HG03571 (cell line): Measurements from ENCODE around the gene MYO5C.
"Not testable (repeated sequence)": the region's sequence is repeated elsewhere in the genome, so short reads cannot be mapped to it uniquely, and the experiment has no call there.

ENCODE experiments used
- ATAC-seq: cut with Tn5 transposase; IDR thresholded peaks from one replicate; pipeline ENCODE4 v1.9.1; 2021; ENCODE audit not compliant: unreplicated experiment

Gene MYO5C

DNA sequence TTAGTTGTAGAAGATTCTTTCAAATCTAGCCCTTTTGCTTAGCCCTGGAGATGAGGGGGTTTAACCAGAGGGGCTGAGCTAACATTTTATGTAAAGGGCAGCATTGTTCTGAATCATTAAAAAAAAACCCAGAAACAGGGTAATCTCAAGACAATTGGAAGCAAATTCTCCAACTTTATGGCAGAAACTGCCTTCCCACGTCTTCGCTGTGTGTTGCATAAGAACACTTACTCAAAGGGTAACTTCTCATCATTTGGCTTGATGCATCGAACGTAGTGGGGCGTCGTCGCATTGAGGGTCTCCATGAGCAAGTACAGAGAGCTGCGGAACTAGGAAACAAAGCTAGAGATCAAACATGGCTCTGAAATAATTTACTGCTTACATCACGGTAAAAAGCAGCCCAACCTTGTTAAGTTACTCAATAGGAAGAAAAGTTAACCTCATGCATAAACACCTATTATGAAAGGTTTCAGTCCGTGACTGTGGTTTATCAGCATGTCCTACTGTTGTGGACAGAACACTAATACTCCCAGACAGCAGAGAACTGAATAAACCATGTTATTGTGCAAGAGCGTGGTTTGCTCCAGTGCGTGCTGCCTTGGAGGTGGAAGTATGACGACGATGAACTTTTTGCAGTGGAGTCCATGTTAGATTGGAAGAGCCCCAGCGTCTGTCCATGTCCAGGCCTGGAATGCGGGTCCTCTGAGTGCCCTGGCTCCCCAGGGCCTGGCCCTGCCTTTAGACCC is 48.7 kb downstream of the MYO5C start:
- no peak for ATAC-seq

DNA sequence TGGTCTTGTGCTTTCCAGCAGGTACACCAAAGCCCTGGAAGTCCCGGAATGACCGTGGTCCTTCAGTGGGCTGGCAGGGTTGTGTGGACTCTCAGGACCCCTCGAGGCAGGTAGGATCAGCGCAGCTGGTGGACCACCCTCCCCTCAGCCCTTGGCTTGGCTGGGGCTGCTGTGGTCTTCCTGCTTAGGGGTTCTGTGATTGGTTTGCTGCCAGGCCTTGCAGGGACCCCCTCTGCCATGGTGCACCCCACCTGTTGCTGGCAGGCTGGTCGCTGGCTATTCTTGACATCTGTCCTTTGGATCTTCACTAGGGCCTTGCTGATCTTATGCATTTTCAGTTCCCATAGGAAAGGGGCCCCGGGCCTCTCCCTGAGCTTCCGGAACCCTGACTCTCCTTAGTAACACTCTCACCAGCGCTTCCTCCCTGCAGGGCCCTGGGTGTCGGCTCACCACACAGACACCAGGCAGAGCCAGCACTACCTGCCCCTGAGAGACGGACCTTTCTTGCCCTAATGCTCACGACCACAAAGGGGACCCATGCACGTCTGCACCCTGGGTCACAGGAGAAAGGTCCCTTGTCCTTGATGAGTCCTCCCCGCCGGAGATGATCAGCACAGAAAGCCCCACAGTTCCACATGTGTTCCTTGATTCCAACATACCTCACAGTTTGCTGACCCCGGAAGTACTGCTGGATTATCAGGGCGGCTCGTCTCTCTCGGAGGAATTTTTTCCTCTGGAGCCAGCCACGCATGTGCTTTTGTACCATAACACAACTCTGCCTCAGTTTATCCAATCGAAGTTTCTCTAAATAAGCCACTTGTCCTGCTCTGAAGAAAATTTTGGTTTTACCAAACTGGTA is 51.7 kb downstream of the MYO5C start:
- no peak for ATAC-seq

DNA sequence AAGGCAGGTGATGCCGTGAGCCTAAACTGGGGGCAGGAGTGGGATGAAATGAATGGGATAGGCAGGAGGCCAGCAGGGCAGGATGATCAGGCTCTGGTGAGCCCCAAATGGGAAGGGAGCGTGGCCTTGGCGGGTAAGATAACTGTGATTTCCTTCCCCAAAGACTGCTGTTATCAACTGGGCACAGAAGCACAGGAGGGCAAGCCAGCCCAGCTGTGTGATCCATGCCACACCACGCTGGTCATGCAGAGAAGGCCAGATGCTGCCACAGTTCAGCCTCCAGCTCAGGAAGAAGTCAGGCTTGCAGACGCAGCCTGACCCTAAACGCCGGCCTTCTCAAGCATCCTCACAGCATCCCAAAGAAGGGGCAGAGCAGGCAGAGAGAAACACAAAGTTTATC is 52.3 kb downstream of the MYO5C start:
- ATAC-seq = no peak

DNA sequence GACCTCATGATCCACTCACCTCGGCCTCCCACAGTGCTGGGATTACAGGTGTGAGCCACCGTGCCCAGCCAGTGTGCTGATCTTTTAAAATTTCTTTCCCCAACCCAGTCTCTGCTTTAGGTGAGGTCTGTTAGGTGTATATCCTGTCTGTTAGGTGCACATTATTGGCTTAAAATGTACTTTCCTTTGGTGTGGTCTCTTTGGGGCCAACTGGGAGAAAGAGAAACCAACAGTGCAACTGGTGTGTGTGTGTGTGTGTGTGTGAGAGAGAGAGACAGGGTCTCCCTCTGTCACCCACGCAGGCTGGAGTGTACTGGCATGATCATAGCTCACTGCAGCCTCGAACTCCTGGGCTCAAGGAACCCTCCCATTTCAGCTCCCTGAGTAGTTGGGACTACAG is 54.1 kb downstream of the MYO5C start:
- ATAC-seq = no peak

DNA sequence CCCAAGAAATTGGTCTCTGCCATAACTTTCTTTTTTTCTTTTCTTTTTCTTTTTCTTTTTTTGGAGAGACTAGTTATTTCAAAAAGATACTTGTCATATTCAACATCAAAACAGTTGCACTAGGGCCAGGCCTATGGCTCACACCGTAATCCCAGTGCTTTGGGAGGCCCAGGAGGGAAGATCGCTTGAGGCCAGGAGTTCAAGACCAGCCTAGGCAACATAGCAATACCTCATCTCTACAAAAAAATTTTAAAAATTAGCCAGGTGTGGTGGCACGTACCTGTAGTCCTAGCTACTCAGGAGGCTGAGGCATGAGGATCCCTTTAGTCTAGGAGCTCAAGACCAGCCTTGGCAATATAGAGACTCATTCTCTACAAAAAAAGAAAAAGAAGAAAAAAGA is 55.4 kb downstream of the MYO5C start:
- no peak for ATAC-seq

DNA sequence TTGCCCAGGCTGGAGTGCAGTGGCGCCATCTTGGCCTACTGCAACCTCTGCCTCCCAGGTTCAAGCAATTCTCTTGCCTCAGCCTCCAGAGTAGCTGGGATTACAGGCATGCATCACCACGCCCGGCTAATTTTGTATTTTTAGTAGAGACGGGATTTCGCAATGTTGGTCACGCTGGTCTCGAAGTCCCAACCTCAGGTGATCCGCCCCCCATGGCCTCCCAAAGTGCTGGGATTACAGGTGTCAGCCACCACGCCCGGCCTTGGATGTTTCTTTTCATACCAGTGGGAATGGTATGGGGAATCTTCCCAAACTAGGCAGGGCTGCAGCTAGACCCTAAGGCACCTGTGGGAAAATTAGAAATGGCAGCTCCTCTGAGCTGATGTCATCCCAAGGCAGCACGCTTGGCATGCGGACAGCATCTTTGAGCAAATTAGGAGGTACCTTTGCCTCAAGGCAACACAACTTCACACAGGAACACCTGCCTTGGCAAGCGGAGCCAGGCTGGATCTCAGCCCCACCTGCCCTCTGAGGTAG is 56.5 kb downstream of the MYO5C start:
- not testable (repeated sequence) for ATAC-seq

DNA sequence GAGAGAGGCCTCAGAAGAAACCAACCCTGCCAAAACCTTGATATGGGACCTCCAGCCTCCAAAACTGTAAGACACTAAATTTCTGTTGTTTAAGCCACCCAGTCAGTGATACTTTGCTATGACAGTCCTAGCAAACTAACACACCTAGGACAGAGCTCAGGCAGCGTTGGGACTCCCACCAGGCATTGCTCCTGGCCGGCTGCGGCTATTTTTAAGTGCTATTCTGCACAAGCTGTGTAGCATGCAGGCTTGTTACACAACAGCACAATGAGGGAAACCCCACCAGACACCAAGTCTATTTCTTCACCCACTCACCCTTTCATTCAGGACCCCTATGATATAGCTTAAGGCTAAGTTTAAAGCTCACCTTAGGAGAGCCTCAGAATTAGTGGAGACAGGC is 57.5 kb downstream of the MYO5C start:
- ATAC-seq = no peak

DNA sequence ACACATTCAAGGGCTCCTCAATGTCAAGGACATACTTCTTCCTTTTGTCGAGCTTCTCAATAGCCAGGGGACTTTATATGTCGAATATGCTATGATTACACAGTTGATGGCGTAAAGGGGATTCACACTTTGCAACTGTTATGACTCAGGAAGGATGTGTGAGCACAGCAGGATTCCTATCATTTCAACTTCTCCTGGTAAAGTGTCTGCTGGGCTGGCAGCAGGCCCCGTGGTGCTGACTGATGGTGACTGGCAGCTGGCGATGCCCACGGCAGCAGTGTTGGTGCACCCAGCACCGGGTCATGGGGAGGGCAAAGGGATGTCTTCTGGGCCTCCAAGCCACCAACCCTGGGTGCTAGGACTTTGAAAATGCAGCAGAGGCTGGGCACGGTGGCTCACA is 59.6 kb downstream of the MYO5C start:
- ATAC-seq = no peak

DNA sequence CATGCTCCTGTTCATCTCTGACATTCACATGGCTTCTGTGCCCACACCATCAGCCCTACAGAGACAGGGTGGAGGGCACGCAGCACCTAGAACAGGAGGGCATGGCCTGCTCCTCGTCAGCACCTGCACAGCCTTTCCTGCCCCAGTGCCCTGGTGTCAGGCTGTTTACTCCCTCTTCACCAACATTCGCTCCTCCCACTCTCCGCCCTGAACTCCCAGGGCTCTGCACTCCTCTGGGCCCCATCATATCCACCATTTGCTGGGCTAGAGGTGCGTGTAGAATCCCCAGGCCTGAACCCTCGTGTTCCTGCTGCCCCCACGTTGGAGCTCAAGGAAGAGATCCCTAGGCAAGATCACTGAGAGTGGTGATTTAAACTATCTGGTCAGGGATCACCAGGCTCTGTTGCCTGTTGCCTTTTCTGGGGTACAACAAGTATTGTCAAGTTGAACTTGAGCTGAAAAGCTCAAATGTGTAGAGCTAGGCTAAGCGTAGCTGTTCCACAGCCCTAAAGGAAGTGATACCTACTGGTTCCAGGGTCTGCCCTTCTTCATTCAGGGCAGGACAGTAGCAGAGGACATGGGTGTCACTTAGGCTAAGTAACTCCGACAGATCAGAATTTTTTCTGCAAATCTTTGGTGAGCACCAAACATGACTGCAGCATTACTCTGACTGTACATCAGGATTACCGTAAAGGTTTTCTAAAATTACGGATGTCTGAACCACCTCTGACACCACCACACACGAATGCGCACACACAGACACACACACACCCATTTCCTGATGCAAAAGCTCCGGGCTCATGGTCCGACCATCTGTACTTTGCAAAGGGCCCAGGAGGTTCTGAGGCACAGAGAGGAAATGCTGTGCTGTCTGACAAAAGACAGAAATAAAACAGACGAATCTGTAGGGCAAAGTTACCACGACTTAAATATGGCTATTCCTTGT is 60.7 kb downstream of the MYO5C start:
- no peak for ATAC-seq

DNA sequence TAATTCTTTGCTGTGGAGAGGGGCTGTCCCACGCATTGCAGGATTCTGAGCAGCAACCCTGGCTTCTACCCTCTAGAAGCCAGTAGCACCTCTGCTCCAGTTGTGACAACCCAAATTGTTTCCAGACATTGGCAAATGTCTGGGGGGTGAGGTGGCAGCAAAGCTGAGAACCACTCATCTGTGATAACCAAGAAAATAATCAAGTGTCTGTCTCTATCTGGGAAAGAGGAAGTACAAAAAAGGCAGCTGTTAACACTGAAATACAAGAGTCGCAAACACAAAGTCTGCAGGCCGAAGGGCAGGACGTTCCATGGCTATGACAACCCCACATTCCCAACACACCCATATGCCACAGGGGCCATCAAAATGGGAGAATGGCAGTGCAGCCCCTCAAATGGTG is 62.2 kb downstream of the MYO5C start:
- peak; percentile 28 for ATAC-seq

DNA sequence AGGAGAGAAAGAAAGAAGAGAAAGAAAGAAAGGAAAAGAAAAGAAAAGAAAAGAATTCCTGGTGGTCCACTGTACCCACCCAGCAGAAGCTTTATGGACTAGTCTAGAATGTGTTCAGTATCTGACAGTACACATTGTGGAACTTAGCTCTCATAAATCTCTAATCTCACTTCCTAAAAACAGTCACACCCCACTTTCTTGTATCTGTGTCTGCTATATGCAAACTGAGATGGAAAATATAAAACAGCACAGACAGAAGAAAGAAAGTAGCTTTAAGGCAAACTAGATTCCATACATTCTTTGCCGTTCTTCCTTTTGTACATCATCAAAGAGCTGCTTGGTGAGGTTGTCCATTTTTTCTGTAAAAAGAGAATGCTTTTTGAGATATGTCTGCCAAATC is 63.3 kb downstream of the MYO5C start:
- ATAC-seq = peak; percentile 71

DNA sequence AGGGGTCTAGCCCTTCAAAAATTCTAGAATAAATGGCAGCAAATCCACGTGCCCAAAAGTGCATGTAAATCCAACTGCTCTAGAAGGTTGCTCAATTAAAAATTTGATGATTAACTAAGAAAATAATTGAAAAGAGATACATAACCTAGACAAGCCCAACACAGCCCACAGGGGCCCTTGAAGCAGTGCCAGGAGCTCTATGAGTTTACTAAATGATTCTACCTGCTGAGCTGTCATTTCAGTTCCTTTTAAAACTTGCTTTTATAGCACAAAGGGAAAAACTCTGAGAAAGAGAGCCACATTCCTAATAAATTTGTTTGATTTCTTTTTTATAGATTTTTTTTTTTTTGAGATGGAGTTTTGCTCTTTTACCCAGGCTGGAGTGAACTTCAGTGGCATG is 65.5 kb downstream of the MYO5C start:
- ATAC-seq = no peak

DNA sequence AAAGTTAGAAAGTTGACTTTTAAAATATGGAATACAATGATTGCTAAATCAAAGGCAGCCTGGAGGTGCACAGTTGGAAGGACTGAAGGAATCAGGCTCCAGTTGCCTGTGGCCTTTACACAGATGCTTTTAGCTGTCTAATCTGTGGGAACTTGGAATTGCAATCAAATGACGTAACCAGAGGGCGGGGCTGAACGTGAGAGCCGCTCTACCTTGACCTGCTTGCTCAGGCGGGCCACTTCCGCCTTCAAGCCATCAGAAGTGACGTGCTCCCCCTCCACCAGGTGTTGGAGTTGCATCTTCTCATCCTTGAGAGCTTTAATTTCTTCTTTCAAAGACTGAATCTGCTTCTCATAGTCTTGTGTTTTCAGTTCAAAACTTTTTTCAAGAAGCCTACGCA is 66.7 kb downstream of the MYO5C start:
- no peak for ATAC-seq

DNA sequence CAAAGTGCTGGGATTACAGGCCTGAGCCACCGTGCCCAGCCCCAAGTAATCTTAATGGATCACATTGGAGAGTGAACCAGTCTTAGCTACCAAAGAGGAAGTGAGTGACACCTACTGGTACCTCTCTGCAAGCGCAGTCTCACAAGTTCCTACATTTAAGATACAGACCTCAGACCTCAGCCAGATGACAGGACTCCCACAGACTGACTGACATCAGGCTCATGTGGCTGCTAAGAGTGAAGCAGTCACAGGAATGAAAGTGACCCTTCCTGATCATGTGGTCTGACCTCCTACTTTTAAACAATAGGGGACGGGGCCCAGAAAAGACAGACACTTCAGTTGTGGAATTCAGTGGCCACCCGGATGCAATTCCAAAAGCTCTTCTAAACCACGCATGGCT is 68.1 kb downstream of the MYO5C start:
- peak; percentile 57 for ATAC-seq

DNA sequence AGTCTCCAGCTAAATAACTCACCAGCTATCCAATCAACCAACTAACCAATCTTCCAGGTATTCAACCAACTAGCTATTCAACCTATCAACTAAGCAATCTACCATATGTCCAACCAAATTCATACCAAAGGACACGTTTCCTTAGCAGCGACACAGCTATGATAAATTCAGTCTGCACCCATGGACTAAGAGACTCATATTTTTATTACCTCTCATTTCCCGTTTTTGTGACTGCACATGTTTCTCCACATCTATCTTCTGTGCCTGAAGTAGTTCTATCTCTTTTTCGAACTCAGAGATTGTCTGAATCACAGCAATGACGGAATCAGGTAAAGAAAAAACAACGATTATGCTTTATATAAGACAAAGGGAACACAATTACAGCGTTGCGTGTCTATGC is 70.4 kb downstream of the MYO5C start:
- no peak for ATAC-seq

DNA sequence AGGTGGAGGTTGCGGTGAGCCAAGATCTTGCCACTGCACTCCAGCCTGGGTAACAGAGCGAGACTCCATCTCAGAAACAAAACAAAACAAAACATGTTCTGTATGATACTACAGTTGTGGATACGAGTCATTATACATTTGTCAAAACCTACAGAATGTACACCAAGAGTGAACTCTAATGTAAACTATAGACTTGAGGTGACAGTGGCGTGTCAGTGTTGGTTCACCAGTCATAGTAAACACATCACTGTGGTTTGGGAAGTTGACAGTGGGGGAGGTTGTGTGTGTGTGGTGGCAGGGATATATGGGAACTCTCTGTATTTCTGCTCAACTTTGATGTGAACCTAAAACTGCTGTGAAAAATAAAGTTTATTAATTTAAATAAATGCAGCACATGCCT is 71.4 kb downstream of the MYO5C start:
- ATAC-seq = no peak

DNA sequence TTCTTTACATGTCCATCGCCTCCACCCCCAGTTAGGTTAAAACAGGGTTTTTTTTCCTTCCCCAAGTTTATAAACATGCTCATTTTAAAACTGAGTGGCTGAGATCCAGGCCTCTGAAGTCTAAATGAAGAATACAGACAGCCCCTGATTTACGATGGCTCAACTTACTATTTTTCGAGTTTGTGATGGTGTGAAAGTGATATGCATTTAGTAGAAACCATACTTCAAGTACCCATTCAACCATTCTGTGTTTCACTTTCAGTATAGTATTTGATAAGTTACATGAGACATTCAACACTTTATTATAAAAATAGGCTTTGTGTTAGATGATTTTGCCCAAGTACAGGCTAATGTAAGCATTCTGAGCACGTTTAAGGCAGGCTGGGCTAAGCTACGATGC is 73.9 kb downstream of the MYO5C start:
- ATAC-seq = peak; percentile 48

DNA sequence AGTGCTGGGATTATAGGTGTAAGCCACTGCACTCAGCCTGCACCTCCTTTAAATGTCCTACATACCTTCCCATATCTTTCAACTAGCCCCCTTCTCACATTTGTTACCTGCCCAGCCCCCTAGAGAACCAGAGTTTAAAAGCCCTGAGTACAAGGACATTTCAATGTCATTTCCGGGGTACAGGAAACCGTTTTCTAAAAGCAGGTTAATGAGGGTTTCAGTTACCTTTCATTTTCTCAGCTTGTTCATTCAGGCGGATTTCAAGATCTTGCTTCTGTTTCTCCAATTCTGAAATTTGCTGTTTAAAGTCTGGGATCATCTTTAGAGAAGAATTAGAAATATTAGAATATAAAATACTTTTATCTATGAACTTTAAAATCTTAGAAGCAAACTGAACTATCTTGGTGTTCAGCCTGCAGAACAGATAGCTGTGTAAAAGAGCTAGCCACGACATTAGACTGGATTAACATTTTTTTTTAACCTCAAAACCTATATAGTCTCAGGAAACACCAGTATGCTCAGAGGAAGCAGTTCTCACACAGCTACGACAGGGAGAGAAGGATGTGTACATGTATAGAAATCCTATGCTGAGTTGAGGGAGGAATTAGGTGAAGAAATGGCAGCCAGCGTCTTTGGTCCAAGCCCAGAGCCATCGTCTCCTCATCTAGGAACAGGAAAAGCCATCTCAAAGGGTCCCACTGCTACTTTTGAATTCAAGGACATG is 74.5 kb downstream of the MYO5C start:
- peak; percentile 40 for ATAC-seq

DNA sequence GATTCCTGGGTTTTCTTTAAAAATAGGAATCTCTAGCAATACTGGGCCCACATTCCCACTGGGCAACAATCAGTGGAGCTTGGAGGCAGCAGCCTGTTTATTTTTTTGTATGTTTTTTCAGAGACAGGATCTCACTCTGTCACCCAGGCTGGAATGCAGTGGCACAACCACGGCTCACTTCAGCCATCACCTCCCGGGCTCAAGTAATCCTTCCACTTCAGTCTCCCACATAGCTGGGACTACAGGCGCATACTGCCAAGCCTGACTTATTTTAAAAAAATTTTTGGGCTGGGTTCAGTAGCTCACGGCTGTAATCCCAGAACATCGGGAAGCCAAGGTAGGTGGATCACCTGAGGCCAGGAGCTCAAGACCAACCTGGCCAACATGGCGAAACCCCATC is 75.4 kb downstream of the MYO5C start:
- no peak for ATAC-seq

DNA sequence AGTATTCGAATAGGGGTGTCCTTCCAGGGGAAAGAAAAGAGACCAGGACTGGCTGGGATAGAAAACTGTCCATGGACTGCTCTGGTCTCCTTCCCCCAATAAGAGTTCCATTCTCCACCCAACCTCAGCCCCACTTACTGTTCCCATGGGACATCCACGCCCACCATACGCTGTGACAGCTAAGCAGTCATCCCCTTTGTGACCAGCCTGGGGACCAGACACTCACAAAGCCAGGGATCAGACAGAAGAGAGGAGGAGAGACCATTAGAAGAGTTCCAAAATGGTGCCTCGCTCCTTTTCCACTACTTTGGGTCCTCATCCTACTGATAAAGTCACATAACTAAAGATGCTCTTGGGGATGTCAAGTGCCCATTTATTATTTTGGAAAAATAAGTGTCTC is 76.8 kb downstream of the MYO5C start:
- ATAC-seq = no peak
